IMR-90 (cell line): ENCODE results near the gene SLIT3. TPM values are rescaled to one million over a fixed set of nuclear protein-coding genes. Genes with fewer than 3 reads are reported as not detected.

Source experiments
- ATAC-seq: fragments of 200-7000 bp; cut with Tn5 transposase; 2 replicates; pipeline ENCODE4 v1.9.1; 2020; ENCODE audit warnings: low read depth, mild to moderate bottlenecking, moderate library complexity
- BruUV-seq: library from RNA; stranded (reverse); fragments of 400-500 nt; replicated peaks from 2 replicates; lab custom pipeline; 2021; lab: Mats Ljungman, UMichigan
- CTCF ChIA-PET: fragments of 300-600 bp; formaldehyde crosslinking; extraction: SDS; loops from one replicate; lab custom pipeline; 2021; ENCODE audit warnings: antibody characterized with exemption; lab: Yijun Ruan, JAX
- POLR2A ChIA-PET: fragments of 300-600 bp; sonication (Branson Sonifier 250); formaldehyde crosslinking; loops from one replicate; lab custom pipeline; 2022; ENCODE audit warnings: antibody characterized with exemption; ENCODE audit not compliant: unreplicated experiment; lab: Charles Lee
- DNase-seq: peaks from one replicate; pipeline ENCODE4 v3.0.0; 2013
- H2AFZ ChIP-seq: replicated peaks from 2 replicates; pipeline ENCODE3; 2013; ENCODE audit warnings: low read length, mild to moderate bottlenecking; ENCODE audit not compliant: poor library complexity
- H2AK5ac ChIP-seq: 2 replicates; pipeline ENCODE4 v1.6.1; 2013; ENCODE audit warnings: low read depth, low read length, inconsistent platforms
- H2AK9ac ChIP-seq: replicated peaks from 2 replicates; pipeline ENCODE3; 2013; ENCODE audit warnings: mild to moderate bottlenecking, low read depth, low read length, moderate library complexity; ENCODE audit not compliant: poor library complexity
- H2BK120ac ChIP-seq: 2 replicates; pipeline ENCODE4 v1.6.1; 2013; ENCODE audit warnings: low read depth, low read length, inconsistent platforms
- H2BK15ac ChIP-seq: 3 replicates; pipeline ENCODE4 v1.6.1; 2013; ENCODE audit warnings: low read depth, low read length, inconsistent platforms
- H2BK20ac ChIP-seq: 2 replicates; pipeline ENCODE4 v1.6.1; 2013; ENCODE audit warnings: low read depth, mild to moderate bottlenecking, inconsistent platforms, low read length, moderate library complexity
- H2BK5ac ChIP-seq: 2 replicates; pipeline ENCODE4 v1.6.1; 2013; ENCODE audit warnings: mild to moderate bottlenecking, low read depth, low read length, inconsistent platforms; ENCODE audit not compliant: poor library complexity, severe bottlenecking
- H3K14ac ChIP-seq: replicated peaks from 2 replicates; pipeline ENCODE4 v1.6.1; 2013; ENCODE audit warnings: low read depth, low read length, inconsistent platforms
- H3K18ac ChIP-seq: 2 replicates; pipeline ENCODE4 v1.6.1; 2013; ENCODE audit warnings: low read depth, low read length, control low read depth
- H3K23ac ChIP-seq: 2 replicates; pipeline ENCODE4 v1.6.1; 2013; ENCODE audit warnings: low read depth, low read length, inconsistent platforms
- H3K27ac ChIP-seq: 2 replicates; pipeline ENCODE4 v1.5.1; 2013; ENCODE audit warnings: mild to moderate bottlenecking, control low read depth, low read length; ENCODE audit not compliant: insufficient read depth
- H3K27me3 ChIP-seq: 2 replicates; pipeline ENCODE4 v1.6.1; 2013; ENCODE audit warnings: low read length; ENCODE audit not compliant: control insufficient read depth, insufficient read depth
- H3K36me3 ChIP-seq: 2 replicates; pipeline ENCODE4 v1.6.1; 2013; ENCODE audit warnings: low read length, mixed read lengths; ENCODE audit not compliant: control insufficient read depth, insufficient read depth
- H3K4ac ChIP-seq: 2 replicates; pipeline ENCODE4 v1.6.1; 2013; ENCODE audit warnings: low read depth, low read length, inconsistent platforms
- H3K4me1 ChIP-seq: 2 replicates; pipeline ENCODE4 v1.6.1; 2013; ENCODE audit warnings: low read length, mixed read lengths; ENCODE audit not compliant: control insufficient read depth, insufficient read depth
- H3K4me2 ChIP-seq: 2 replicates; pipeline ENCODE4 v1.6.1; 2013; ENCODE audit warnings: low read depth, mild to moderate bottlenecking, control low read depth, low read length, moderate library complexity
- H3K4me3 ChIP-seq: 2 replicates; pipeline ENCODE4 v1.5.1; 2013; ENCODE audit warnings: low read depth, mild to moderate bottlenecking, control low read depth, low read length, moderate library complexity; ENCODE audit not compliant: insufficient read depth
- H3K56ac ChIP-seq: 2 replicates; pipeline ENCODE4 v1.6.1; 2013; ENCODE audit warnings: low read length, inconsistent platforms; ENCODE audit not compliant: insufficient read depth; ENCODE audit errors: extremely low read depth
- H3K79me1 ChIP-seq, 2 experiments: 2 replicates each; pipeline ENCODE4 v1.6.1; 2013; ENCODE audit warnings: low read length in 2 of 2, inconsistent platforms in 1 of 2, low read depth in 1 of 2
- H3K9ac ChIP-seq: 2 replicates; pipeline ENCODE4 v1.6.1; 2013; ENCODE audit warnings: low read depth, low read length, control low read depth
- H3K9me1 ChIP-seq: 2 replicates; pipeline ENCODE4 v1.6.1; 2013; ENCODE audit warnings: low read length, inconsistent platforms; ENCODE audit not compliant: insufficient read depth
- H3K9me3 ChIP-seq: 2 replicates; pipeline ENCODE4 v1.6.1; 2013; ENCODE audit warnings: low read length; ENCODE audit not compliant: control insufficient read depth, insufficient read depth
- H4K20me1 ChIP-seq: 2 replicates; pipeline ENCODE4 v1.6.1; 2013; ENCODE audit warnings: low read length, inconsistent platforms; ENCODE audit not compliant: insufficient read depth
- H4K5ac ChIP-seq: 2 replicates; pipeline ENCODE4 v1.6.1; 2013; ENCODE audit warnings: mild to moderate bottlenecking, low read depth, low read length, control low read depth
- H4K8ac ChIP-seq, 2 experiments: 2 replicates each; pipeline ENCODE4 v1.6.1; 2013; ENCODE audit warnings: low read depth in 2 of 2, low read length in 2 of 2, control low read depth in 1 of 2, inconsistent platforms in 1 of 2
- H4K91ac ChIP-seq: 2 replicates; pipeline ENCODE4 v1.6.1; 2013; ENCODE audit warnings: low read depth, low read length, inconsistent platforms; ENCODE audit not compliant: insufficient read depth
- MAFK ChIP-seq: IDR thresholded peaks from 2 replicates; pipeline ENCODE4 v1.6.1; 2012; ENCODE audit warnings: low read depth, low read length, improper control_type of control experiment
- SMC3 ChIP-seq: fragments of 150-350 bp; IDR thresholded peaks from 2 replicates; pipeline ENCODE4 v1.6.1; 2016; ENCODE audit warnings: low read depth, mild to moderate bottlenecking, antibody characterized with exemption, low read length, moderate library complexity
- WGBS, 2 experiments: methylation state at CpG; one replicate each; pipeline versions ENCODE4 v1.1.5 to v1.1.7; 2013; ENCODE audit warnings: missing lambda C conversion rate in 2 of 2; ENCODE audit not compliant: insufficient read length in 1 of 2; ENCODE audit errors: extremely low coverage in 2 of 2; 5-methylcytosine and 5-hydroxymethylcytosine counted together
- dilution Hi-C: fragments of 300-500 bp; cut with HindIII; formaldehyde crosslinking; loops from one replicate; pipeline ENCODE4 v1.14.3; 2018; ENCODE audit warnings: low sequenced_read_pairs; ENCODE audit not compliant: unreplicated experiment
- in situ Hi-C: fragments of 300-500 bp; cut with MboI; formaldehyde crosslinking; loops from 3 replicates; pipeline ENCODE4 v1.14.3; 2019; ENCODE audit warnings: low sequenced_read_pairs, inconsistent platforms, mixed read lengths
- intact Hi-C: fragments of 100-400 bp; cut with micrococcal nuclease; formaldehyde crosslinking; loops from 2 replicates; pipeline ENCODE4 v1.10.0; 2022
- polyA plus RNA-seq, 3 experiments: library from polyadenylated mRNA; depleted of rRNA; stranded (reverse); fragments of >200 nt; gene quantifications; 2 replicates each; pipeline ENCODE4 v1.2.3, GENCODE V29; 2012; ENCODE audit warnings: low replicate concordance in 1 of 3
- total RNA-seq: library from RNA; depleted of rRNA; stranded (reverse); fragments of >200 nt; gene quantifications from 2 replicates; pipeline ENCODE4 v1.2.3, GENCODE V29; 2012

SLIT3 gene
- total and polyA plus RNA-seq, 2 of the 4 experiments (the other 2 are of a cell fraction): 0.18 to 0.50 TPM

- no peak overlapping the region for H3K18ac ChIP-seq
- no peaks in the 10 kb centered on the region for H3K27me3 ChIP-seq
- H4K8ac ChIP-seq: no peak overlapping the region
- H4K91ac ChIP-seq: no peak overlapping the region
- ATAC-seq: no peak
- WGBS, 2 experiments: 20% methylated on average over 1 of the region's 2 CpGs; no CpG with 5 or more reads in 1 of the 2 experiments
- H3K79me1 ChIP-seq: no peaks in the 10 kb centered on the region
- no peaks in the 10 kb centered on the region for H3K9me1 ChIP-seq
- CTCF ChIA-PET: no interaction called here
- no peak for DNase-seq
- no peak overlapping the region for H3K9ac ChIP-seq
- no peaks in the 10 kb centered on the region for H3K36me3 ChIP-seq
- H3K4me1 ChIP-seq: no peaks in the 10 kb centered on the region
- no peak overlapping the region for H4K5ac ChIP-seq
- no peak overlapping the region for H3K27ac ChIP-seq
- POLR2A ChIA-PET: interaction anchor here (0.5 kb wide), 1 partner anchor 15 kb away, joined by 3 read pairs; no protein-coding TSS in a partner anchor
- no peak overlapping the region for H2AK5ac ChIP-seq
- H3K4me2 ChIP-seq: no peak overlapping the region
- H2BK15ac ChIP-seq: no peak overlapping the region
- H4K20me1 ChIP-seq: no peaks in the 10 kb centered on the region
- H2BK5ac ChIP-seq: no peak overlapping the region
- no TSS peak for BruUV-seq
- H3K4ac ChIP-seq: no peak overlapping the region
- H3K23ac ChIP-seq: no peak overlapping the region
- TF ChIP-seq SMC3: no peak
- TF ChIP-seq MAFK: peak; percentile 18; the same call in 1 of the 2 replicates
- no peak overlapping the region for H2BK20ac ChIP-seq
- H3K9me3 ChIP-seq: peaks cover 4% of the 10 kb centered on the region; the same call in 1 of the 2 replicates
- no peak overlapping the region for H2BK120ac ChIP-seq
- dilution Hi-C loops: no loop called here
- no peak overlapping the region for H3K14ac ChIP-seq
- no peak overlapping the region for H3K4me3 ChIP-seq
- H2AFZ ChIP-seq: no peak overlapping the region
- intact Hi-C loops: no loop called here
- H2AK9ac ChIP-seq: no peak overlapping the region
- no peak overlapping the region for H3K56ac ChIP-seq
- in situ Hi-C loops: no loop called here
These were observed 146.3 kb downstream of the SLIT3 start for GRCh38 chr5:169154679-169155078.
